Left ventricle myocardium inferior (tissue), 1 donor: Measurements from ENCODE around the gene ABLIM1. TPM values are rescaled to one million over a fixed set of nuclear protein-coding genes. Genes with fewer than 3 reads are reported as not detected.

Experiments
- DNase-seq: peaks from one replicate; pipeline ENCODE4 v3.0.0-alpha.2; 2020
- H3K27ac ChIP-seq: fragments of 200-600 bp; replicated peaks from 2 replicates; pipeline ENCODE4 v1.8.0; 2021
- H3K27me3 ChIP-seq: fragments of 200-600 bp; 2 replicates; pipeline ENCODE4 v1.8.0; 2021; ENCODE audit warnings: low read depth
- H3K36me3 ChIP-seq: fragments of 200-600 bp; 2 replicates; pipeline ENCODE4 v1.8.0; 2021
- H3K4me1 ChIP-seq: fragments of 200-600 bp; 2 replicates; pipeline ENCODE4 v1.8.0; 2021
- H3K4me3 ChIP-seq: fragments of 200-600 bp; 2 replicates; pipeline ENCODE4 v1.8.0; 2021; ENCODE audit warnings: mild to moderate bottlenecking, moderate library complexity
- H3K9me3 ChIP-seq: fragments of 200-600 bp; replicated peaks from 2 replicates; pipeline ENCODE4 v1.8.0; 2021
- CTCF ChIP-seq: fragments of 200-600 bp; IDR thresholded peaks from 2 replicates; pipeline ENCODE4 v1.8.0; 2021; ENCODE audit warnings: antibody characterized with exemption, mild to moderate bottlenecking, borderline replicate concordance
- intact Hi-C: fragments of 100-400 bp; cut with micrococcal nuclease; formaldehyde crosslinking; loops from one replicate; pipeline ENCODE4 v1.11.0; 2022
- total RNA-seq: library from RNA; stranded (reverse); fragmentation: NEBNext Ultra II Directional; extraction: Animal tissue kit (Norgen Biotek cat#: 25700); gene quantifications from one replicate; pipeline ENCODE4 v1.2.1, GENCODE V29; 2021
- donor health status: DM: no; HTN: yes; CAD: no; lungs with severe emphysema.

The ABLIM1 gene
- total RNA-seq, 1 donor from 2014 or later, result 674 TPM

GRCh38 chr10:114680543-114681117 lies 22.6 kb upstream of the ABLIM1 start:
- intact Hi-C loops, result loop anchor here (10.0 kb wide), 1 partner anchor 126 kb away; no protein-coding TSS in a partner anchor
- Histone ChIP-seq H3K27me3 (no peaks in the 10 kb centered on the region), H3K27ac (peak overlapping the region; percentile 91), H3K36me3 (peaks cover 6% of the 10 kb centered on the region), H3K4me1 (peaks cover 90% of the 10 kb centered on the region), H3K9me3 (no peaks in the 10 kb centered on the region), H3K4me3 (peak overlapping the region; percentile 70)
- TF ChIP-seq CTCF, result no peak
- DNase-seq, result no peak

- peaks cover 9% of the 10 kb centered on the region for H3K36me3 ChIP-seq
- no peaks in the 10 kb centered on the region for H3K9me3 ChIP-seq
- no peak overlapping the region for H3K4me3 ChIP-seq
- no peaks in the 10 kb centered on the region for H3K27me3 ChIP-seq
- no peak for TF ChIP-seq CTCF
- peaks cover 88% of the 10 kb centered on the region for H3K4me1 ChIP-seq
- intact Hi-C loops, result no loop called here
- no peak for DNase-seq
- H3K27ac ChIP-seq, result peak overlapping the region; percentile 91
These were observed 21.5 kb upstream of the ABLIM1 start for GRCh38 chr10:114679552-114679951.

- no peak for TF ChIP-seq CTCF
- Histone ChIP-seq H3K27me3 (no peaks in the 10 kb centered on the region), H3K27ac (peak overlapping the region; percentile 91), H3K4me1 (peaks cover 81% of the 10 kb centered on the region), H3K36me3 (peaks cover 11% of the 10 kb centered on the region), H3K4me3 (no peak overlapping the region), H3K9me3 (no peaks in the 10 kb centered on the region)
- no peak for DNase-seq
- intact Hi-C loops, result no loop called here
These were observed 20.7 kb upstream of the ABLIM1 start for GRCh38 chr10:114678820-114679219.

GRCh38 chr10:114678336-114678735 lies 20.3 kb upstream of the ABLIM1 start:
- DNase-seq, result no peak
- intact Hi-C loops, result no loop called here
- no peaks in the 10 kb centered on the region for H3K27me3 ChIP-seq
- no peak overlapping the region for H3K4me3 ChIP-seq
- no peak for TF ChIP-seq CTCF
- peaks cover 13% of the 10 kb centered on the region for H3K36me3 ChIP-seq
- peaks cover 76% of the 10 kb centered on the region for H3K4me1 ChIP-seq
- no peaks in the 10 kb centered on the region for H3K9me3 ChIP-seq
- peak overlapping the region; percentile 91 for H3K27ac ChIP-seq

GRCh38 chr10:114674346-114674745 lies 16.3 kb upstream of the ABLIM1 start:
- intact Hi-C loops, result no loop called here
- Histone ChIP-seq H3K4me1 (peaks cover 49% of the 10 kb centered on the region), H3K27me3 (no peaks in the 10 kb centered on the region), H3K4me3 (no peak overlapping the region), H3K36me3 (peaks cover 13% of the 10 kb centered on the region), H3K27ac (no peak overlapping the region), H3K9me3 (no peaks in the 10 kb centered on the region)
- TF ChIP-seq CTCF, result no peak
- no peak for DNase-seq
